Astrocyte of the cerebellum (primary cell): ENCODE measurements around the gene CHST13.

ENCODE experiments used
- DNase-seq: peaks from one replicate; pipeline ENCODE4 v3.0.0-alpha.2; 2011; ENCODE audit warnings: low read depth
- H3K4me3 ChIP-seq: 2 replicates; pipeline ENCODE4 v1.5.1; 2011; ENCODE audit warnings: mild to moderate bottlenecking, low read depth, low read length, moderate library complexity
- CTCF ChIP-seq: IDR thresholded peaks from 2 replicates; pipeline ENCODE4 v1.5.1; 2012; ENCODE audit warnings: low read length, low read depth, moderate library complexity, mild to moderate bottlenecking; ENCODE audit errors: missing control alignments
- in situ Hi-C: cut with HindIII; loops from 2 replicates; pipeline ENCODE4 v1.10.0; 2017; ENCODE audit warnings: low sequenced_read_pairs

The CHST13 gene

GRCh38 chr3:126523745-126524428 is at the start of gene CHST13:
Gene CHST13, plus strand, starts transcription at chr3:126524155. Its CDS starts 178 bp downstream, at chr3:126524333.
- no peak for DNase-seq
- peak within 1 kb of the TSS; percentile 26 for H3K4me3 ChIP-seq

GRCh38 chr3:126474498-126475412 is 49.2 kb upstream of the CHST13 start:
- in situ Hi-C loops: no loop called here
- no peak for DNase-seq
- H3K4me3 ChIP-seq: peak overlapping the region; percentile 66
- no peak for TF ChIP-seq CTCF

More at GRCh38 chr3:126523745-126524428, at the start of gene CHST13:
- TF ChIP-seq CTCF: no peak
- in situ Hi-C loops: loop anchor here (10.0 kb wide), 2 partner anchors 151 to 931 kb away; no protein-coding TSS in a partner anchor

- peak; percentile 82 for DNase-seq
- in situ Hi-C loops: no loop called here
- peak within 1 kb of the TSS; percentile 66 for H3K4me3 ChIP-seq
- peak; percentile 26 for TF ChIP-seq CTCF
Measured at GRCh38 chr3:126475413-126476114, 48.4 kb upstream of the CHST13 start, which contains the start of gene ZXDC. Gene ZXDC, minus strand, starts transcription at chr3:126475891. Its CDS starts 26 bp downstream, at chr3:126475865.

- peak overlapping the region; percentile 57 for H3K4me3 ChIP-seq
- TF ChIP-seq CTCF: no peak
- DNase-seq: no peak
- in situ Hi-C loops: no loop called here
Measured at GRCh38 chr3:126476166-126477060, 47.5 kb upstream of the CHST13 start.

GRCh38 chr3:126477061-126477380 is 46.9 kb upstream of the CHST13 start:
- no peak for DNase-seq
- H3K4me3 ChIP-seq: no peak overlapping the region
- in situ Hi-C loops: no loop called here
- no peak for TF ChIP-seq CTCF
